ENCODE results near the gene CNOT2.

GRCh38 chr12:70252832-70253231 lies 9.6 kb downstream of the CNOT2 start:
- no peak for TF ChIP-seq POLR2A (IDR thresholded peaks at IDR 0.05)
- TF ChIP-seq CTCF (IDR thresholded peaks at IDR 0.05), result no peak

Measured in heart left ventricle (tissue), 13 donors.